COLO829 (cell line): Measurements from ENCODE around the gene GPR146.

Source experiments
- DNase-seq: peaks from one replicate; pipeline ENCODE4 v3.0.0; 2012; ENCODE audit warnings: low spot score

The GPR146 gene

GRCh38 chr7:1092806-1093501 lies 48.6 kb downstream of the GPR146 start:
- no peak for DNase-seq

GRCh38 chr7:1093502-1093843 lies 49.1 kb downstream of the GPR146 start:
- no peak for DNase-seq

GRCh38 chr7:1093916-1094508 lies 49.7 kb downstream of the GPR146 start:
- DNase-seq, result no peak

- no peak for DNase-seq
Measured at GRCh38 chr7:1094870-1095269, 50.5 kb downstream of the GPR146 start.

GRCh38 chr7:1095621-1096155 lies 51.3 kb downstream of the GPR146 start:
- DNase-seq, result no peak

GRCh38 chr7:1096156-1097119 lies 52.1 kb downstream of the GPR146 start:
- DNase-seq, result no peak

- DNase-seq, result no peak
Measured at GRCh38 chr7:1097120-1097504, 52.8 kb downstream of the GPR146 start.

GRCh38 chr7:1098243-1099153 lies 54.2 kb downstream of the GPR146 start:
- no peak for DNase-seq

- DNase-seq, result no peak
Measured at GRCh38 chr7:1099154-1099542, 54.8 kb downstream of the GPR146 start.

- no peak for DNase-seq
Measured at GRCh38 chr7:1099637-1100036, 55.3 kb downstream of the GPR146 start.

GRCh38 chr7:1100386-1100785 lies 56.0 kb downstream of the GPR146 start:
- no peak for DNase-seq

- DNase-seq, result no peak
Measured at GRCh38 chr7:1100834-1101562, 56.7 kb downstream of the GPR146 start.

- DNase-seq, result no peak
Measured at GRCh38 chr7:1101563-1102431, 57.5 kb downstream of the GPR146 start.

- no peak for DNase-seq
Measured at GRCh38 chr7:1103009-1103788, 58.9 kb downstream of the GPR146 start.

- DNase-seq, result no peak
Measured at GRCh38 chr7:1103789-1104515, 59.6 kb downstream of the GPR146 start.

- no peak for DNase-seq
Measured at GRCh38 chr7:1104516-1105179, 60.3 kb downstream of the GPR146 start.

- DNase-seq, result no peak
Measured at GRCh38 chr7:1105189-1105588, 60.8 kb downstream of the GPR146 start.
